ENCODE results near the gene ABCC10.
"Not testable (repeated sequence)": the region's sequence is repeated elsewhere in the genome, so short reads cannot be mapped to it uniquely, and the experiment has no call there.

Gene ABCC10

GRCh38 chr6:43445576-43445975 lies 18.2 kb downstream of the ABCC10 start:
- DNase-seq = no peak

DNA sequence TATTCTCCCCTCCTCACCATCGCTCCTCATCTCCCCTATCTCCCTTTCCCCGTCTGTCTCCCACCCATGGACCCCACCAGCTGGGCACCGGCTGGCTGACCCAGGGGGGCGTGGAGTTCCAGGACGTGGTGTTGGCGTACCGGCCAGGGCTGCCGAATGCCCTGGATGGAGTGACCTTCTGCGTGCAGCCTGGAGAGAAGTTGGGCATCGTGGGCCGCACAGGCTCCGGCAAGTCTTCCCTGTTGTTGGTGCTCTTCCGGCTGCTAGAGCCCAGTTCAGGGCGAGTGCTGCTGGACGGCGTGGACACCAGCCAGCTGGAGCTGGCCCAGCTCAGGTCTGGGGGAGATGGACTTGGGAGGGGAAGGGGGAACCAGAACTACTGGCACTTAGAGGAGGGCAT lies 20.3 kb downstream of the ABCC10 start:
- no peak for DNase-seq

- no peak for DNase-seq
Measured at GRCh38 chr6:43448916-43449315, 21.6 kb downstream of the ABCC10 start.

- DNase-seq = no peak
Measured at GRCh38 chr6:43450699-43451131, 23.4 kb downstream of the ABCC10 start.

GRCh38 chr6:43451348-43451747 lies 24.0 kb downstream of the ABCC10 start:
- DNase-seq = no peak

GRCh38 chr6:43451939-43452338 lies 24.6 kb downstream of the ABCC10 start:
- DNase-seq = no peak

DNA sequence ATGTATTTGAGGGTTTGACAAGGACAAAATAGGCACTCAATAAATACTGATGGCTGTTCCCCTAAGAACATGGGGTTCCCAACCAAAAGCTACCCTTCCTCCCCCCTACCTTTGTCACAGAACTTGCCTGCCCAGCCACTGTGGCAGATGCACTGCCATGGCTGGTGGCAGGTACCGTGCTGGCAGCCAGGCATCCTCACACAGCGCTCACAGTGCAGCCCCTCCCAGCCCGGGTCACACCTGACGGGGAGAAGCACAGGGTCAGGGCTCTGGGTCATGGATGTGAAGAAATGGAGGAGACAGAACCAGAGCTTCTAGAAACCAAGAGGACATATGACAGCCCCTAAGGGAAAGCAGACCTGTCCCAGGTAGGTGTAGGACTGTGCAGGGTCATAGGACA lies 25.6 kb downstream of the ABCC10 start:
- DNase-seq = no peak

- DNase-seq = no peak
Measured at GRCh38 chr6:43453831-43454230, 26.5 kb downstream of the ABCC10 start.

- no peak for DNase-seq
Measured at GRCh38 chr6:43454290-43454695, 27.0 kb downstream of the ABCC10 start.

DNA sequence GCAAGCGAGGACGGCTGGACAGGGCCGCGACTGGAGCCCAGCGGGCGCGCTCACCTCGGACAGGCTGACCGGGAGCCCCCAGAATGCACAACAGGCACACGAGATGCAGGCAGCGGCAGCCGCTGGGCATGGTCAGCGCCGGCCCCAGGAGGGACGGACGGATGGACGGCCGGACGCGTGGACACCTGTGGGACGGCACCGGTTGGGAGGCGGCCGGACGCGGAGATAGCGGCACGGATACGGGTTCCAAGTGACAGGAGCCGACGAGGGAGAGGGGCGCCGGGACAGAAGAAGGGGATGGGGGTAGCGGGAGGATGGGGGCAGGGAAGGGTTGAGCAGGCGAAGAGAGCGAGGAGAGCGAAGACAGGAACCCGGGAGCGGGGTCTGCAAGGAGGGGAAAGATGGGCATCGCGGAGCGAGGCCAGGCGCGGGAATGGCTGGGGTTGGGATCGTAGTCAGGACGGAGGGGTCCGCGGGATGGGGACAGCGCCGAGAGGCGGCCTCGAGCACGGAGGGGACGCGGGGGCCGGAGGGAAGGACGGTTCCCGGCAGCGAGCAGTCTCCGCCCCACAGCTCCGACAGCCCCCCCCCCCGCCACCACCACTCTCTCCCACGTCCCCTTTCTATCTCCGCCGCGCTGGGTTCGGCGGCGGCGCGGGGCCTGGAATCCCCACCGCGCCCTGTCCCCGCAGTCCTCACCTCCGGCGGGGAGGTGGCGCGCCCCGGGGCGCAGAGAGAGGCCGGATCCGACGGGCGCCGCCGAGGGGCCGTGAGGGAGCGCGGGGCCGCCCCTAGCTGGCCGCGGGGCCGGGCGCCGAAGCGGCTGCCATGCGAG lies 27.6 kb downstream of the ABCC10 start:
- DNase-seq = no peak

GRCh38 chr6:43455531-43456428 lies 28.4 kb downstream of the ABCC10 start, which contains the start of gene DLK2:
Gene DLK2, minus strand, starts transcription at chr6:43455548. Its CDS starts 723 bp downstream, at chr6:43454825.
- no peak for DNase-seq

GRCh38 chr6:43457643-43458042 lies 30.3 kb downstream of the ABCC10 start:
- no peak for DNase-seq

DNA sequence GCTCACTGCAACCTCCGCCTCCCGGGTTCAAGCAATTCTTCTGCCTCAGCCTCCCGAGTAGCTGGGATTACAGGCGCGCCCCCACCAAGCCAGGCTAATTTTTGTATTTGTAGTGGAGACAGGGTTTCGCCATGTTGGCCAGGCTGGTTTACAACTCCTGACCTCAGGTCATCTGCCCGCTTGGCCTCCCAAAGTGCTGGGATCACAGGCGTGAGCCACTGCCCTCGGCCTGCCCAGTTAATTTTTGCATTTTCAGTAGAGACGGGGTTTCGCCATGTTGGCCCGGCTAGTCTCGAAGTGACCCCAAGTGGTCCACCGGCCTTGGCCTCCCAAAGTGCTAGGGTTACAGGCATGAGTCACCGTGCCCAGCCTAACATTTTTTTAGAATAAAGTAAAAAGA lies 30.8 kb downstream of the ABCC10 start:
- DNase-seq = not testable (repeated sequence)

DNA sequence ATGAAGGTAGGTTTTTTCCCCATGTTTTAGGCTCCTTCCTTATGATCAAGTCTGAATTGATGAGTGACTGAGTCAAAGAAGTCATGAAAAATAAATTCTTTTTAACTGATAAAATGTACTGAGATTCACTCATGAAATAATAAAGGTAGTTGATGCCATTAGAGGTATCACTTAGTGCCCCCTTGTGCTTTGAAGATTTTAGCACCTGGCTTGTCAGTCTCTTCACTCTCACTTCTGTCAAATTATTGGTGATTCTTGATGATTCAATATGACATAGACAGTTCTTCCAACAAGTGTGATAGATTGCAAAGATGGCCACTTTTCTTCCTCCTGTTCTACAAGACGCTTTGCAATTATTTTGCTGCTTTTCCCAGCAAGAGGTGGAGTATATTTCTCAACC lies 32.2 kb downstream of the ABCC10 start:
- DNase-seq = no peak

- no peak for DNase-seq
Measured at GRCh38 chr6:43460032-43460431, 32.7 kb downstream of the ABCC10 start.

DNA sequence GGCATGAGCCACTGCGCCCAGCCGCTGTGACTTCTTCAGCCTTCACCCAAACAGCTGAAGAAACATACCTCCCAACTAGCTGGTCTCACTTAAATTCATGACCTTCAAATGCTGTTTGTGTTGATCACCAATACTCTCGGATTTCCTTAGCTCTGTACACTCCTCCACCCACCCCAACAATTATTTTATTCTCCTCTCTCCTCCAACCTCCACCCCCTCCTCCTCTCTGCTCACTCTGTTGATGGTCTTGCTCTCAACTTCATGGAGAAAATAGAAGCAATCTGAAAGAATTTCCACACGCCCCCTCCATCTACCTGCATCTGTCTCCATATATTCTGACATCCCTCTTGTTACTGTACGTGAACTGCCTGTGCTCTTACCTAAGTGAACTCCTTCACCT lies 34.6 kb downstream of the ABCC10 start:
- DNase-seq = no peak

DNA sequence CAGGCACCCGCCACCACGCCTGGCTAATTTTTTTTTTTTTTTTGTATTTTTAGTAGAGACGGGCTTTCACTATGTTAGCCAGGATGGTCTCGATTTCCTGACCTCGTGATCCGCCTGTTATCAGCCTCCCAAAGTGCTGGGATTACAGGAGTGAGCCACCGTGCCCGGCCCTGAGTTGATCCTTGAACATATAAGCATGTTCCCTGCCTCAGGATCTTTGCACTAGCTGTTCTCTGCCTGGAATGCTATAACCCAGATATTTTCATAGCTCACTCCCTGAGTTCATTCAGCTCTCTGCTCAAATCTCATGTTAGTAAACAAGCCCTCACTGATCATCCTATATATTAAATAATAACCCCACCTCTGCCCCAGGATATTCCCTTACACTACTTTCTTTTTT lies 37.0 kb downstream of the ABCC10 start:
- no peak for DNase-seq

GRCh38 chr6:43465948-43466347 lies 38.6 kb downstream of the ABCC10 start:
- no peak for DNase-seq

DNA sequence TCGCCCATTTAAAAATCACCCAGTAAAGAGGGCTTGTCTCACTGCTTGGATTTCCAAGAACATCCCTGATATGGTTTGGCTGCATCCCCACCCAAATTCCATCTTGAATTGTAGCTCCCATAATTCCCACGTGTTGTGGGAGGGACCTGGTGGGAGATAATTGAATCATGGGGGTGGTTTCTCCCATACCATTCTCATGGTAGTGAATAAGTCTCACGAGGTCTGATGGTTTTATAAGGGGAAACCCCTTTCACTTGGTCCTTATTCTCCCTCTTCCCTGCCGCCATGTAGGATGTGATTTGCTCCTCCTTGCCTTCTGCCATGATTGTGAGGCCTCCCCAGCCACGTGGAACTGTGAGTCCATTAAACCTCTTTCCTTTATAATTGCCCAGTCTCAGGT lies 39.9 kb downstream of the ABCC10 start:
- DNase-seq = not testable (repeated sequence)

- DNase-seq = no peak
Measured at GRCh38 chr6:43467752-43468151, 40.4 kb downstream of the ABCC10 start.

DNA sequence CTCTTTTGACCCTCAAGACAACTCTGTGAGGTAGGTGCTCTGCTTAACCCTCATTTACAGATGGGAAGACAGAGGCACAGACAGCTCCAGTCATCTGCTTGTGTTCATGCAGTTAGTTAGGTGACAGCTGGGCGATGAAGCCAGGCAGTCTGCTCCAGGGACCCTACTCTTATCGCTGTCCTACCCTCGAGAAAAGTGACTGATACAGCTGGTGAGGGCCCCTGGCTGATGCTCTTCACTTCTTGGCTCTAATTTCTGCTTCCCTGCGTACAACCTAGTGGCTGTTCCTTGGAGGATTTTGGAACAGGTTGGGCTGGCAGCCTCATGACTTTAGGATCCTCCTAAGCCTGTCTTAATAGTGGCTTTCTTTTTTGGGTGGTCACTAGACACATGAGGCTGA lies 40.9 kb downstream of the ABCC10 start:
- no peak for DNase-seq

DNA sequence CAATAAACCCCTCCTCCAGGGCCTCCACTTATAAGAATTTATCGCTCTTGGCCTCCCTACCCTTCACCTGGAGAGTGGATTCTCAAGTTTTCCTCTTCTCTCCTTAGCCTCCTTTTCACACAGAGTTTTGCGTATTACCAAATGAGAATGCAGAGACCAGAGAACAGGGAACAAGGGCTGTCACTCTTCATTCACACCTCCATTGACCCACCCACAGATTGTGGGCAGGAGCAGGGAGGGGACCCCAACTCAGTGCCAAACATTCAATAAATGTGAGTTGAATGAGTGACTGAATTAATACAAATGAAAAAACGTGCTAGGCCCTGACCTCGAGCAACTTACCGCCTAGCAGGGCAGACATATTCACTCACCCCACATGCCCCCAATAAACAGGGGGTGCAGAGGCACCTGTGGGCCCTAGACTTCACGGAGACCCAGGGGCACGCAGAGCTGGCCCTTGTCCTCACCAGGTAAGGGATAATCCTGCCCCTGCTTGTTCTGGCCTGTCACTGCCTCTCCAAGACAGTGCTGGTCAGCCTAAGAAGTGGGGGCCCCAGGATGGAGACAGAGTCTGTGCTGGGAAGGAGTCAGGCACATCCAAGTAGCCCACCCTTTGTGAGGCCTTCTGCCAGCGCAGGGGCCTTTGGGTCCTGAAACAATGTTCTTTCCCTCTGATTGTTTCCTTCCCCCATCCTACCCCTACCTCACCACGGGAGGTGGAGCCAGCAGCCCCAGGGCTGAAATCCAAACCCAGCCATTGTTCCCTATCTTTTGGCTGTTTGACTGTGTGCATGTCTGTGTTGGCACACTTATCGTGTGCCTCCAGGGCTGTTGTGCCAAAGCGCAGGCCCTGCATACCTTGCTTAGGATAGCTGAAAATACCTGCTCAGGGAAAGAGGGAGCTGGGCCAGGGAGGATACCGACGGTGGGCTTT lies 41.7 kb downstream of the ABCC10 start:
- DNase-seq = no peak

DNA sequence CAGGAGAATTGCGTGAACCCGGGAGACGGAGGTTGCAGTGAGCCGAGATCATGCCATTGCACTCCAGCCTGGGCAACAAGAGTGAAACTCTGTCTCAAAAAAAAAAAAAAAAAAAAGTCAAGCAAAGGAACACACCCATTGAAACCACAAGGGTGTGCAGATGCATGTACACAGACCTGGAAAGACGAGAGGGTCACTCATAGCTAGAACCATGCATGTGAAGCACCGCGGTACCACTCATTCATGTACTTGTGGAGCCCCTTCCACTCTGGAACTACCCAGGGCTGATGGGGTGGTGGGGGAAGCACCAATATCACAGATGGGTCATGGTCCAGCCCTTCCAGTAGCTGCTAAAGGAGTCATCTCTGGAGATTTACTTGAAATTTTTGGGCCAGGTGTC lies 42.6 kb downstream of the ABCC10 start:
- DNase-seq = no peak
